CD4-positive, alpha-beta T cell treated with Interleukin-4 for 1 hour (primary cell): ENCODE measurements around the gene SRGAP2.
"Not testable (repeated sequence)": the region's sequence is repeated elsewhere in the genome, so short reads cannot be mapped to it uniquely, and the experiment has no call there.

ENCODE experiments used
- DNase-seq, 2 donors: peaks; one replicate each; pipeline ENCODE4 v3.0.0-alpha.2; 2020 to 2022

Gene SRGAP2

GRCh38 chr1:206210802-206211201 lies 7.5 kb downstream of the SRGAP2 start:
- not testable (repeated sequence) for DNase-seq

- DNase-seq, result not testable (repeated sequence)
Measured at GRCh38 chr1:206215600-206216392, 12.5 kb downstream of the SRGAP2 start.

DNA sequence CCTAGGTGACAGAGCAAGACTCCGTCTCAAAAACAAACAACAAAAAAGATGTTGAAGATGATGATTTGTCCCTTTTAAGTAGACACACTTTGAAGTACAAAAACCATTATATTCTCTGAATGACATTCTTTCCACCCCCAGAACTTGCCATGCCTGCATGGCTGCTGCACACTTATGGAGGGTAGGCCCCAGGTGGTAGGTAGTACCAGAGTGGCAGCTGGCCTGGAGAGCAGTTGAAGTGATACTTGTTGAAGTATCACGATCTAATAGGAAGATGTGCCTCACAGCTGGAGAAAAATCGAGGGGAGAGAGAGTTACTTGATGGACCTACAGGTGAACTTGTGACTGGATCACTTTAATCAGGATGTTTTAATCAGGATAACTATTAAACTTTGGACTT lies 14.9 kb downstream of the SRGAP2 start:
- not testable (repeated sequence) for DNase-seq

GRCh38 chr1:206218765-206219164 lies 15.4 kb downstream of the SRGAP2 start:
- not testable (repeated sequence) for DNase-seq

DNA sequence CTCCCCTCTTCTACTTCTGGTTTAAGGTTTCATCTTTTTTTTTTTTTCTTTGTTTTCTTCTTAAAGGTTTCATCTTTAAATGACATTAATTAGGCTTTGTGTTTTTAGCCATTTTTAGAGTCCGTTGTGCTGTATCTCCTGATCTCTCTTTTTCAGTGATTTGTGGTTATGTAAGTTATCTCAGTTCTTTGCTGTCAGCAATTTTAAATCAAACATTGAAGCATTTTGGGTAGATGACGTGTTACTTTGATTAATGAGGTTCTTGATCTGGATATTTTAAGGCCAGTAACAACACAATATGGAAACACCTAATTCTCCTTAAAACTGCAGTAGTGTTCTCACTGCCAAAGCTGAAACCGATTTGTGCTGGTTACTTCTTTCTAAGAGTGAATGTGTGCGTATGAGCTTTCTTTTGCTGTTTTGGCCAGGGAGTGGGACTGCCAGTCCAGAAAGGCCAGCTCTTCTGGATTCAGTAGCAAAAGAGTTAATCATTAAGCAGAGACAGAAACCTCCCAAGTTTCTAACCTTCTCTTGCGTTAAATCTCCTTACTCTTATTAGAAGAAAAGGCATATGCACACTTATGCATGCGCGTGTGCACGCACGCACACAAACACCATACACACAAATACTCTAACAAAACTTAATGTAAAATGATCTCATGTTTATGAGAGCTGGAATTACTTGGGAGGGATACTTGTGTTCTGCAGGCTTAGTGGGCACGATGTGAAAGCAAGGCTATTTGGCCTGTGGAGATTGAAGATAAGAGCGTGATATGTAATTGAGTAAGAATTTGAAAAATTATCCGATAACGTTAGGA lies 16.4 kb downstream of the SRGAP2 start:
- not testable (repeated sequence) for DNase-seq

DNA sequence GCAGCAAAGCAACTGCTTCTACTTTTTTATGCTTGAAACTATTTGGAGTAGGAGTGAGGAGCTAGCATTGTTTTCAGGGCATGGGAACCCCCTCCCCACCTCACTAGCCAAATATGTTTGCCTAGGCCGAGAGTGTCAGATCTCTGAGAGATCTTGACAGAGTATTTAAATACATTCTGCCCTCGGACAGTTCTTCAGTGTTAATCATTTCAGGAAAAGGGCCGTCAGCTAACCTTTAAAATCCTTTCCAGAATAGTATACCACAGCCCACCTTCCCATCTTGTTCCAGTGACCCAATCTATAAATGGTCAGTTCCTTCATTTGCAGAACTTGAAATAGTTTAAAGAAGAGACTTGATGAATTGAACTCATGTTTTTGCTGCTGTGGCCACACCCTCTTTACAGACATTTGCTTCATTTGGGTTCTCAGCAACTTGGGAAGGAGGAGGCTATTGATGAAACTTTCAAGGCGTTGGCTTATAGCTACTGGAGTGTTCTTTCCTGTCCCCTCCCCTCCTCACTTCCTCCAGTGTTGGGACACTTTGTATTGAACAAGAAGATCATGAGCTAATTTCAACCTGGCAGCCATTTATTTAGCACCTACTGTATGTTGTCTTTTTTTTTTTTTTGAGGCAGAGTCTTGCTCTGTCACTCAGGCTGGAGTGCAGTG lies 17.1 kb downstream of the SRGAP2 start:
- peak in 1 of 2 donors; percentile 14 for DNase-seq

GRCh38 chr1:206221585-206221984 lies 18.2 kb downstream of the SRGAP2 start:
- DNase-seq, result not testable (repeated sequence)

GRCh38 chr1:206224190-206224776 lies 20.9 kb downstream of the SRGAP2 start:
- DNase-seq, result not testable (repeated sequence)

DNA sequence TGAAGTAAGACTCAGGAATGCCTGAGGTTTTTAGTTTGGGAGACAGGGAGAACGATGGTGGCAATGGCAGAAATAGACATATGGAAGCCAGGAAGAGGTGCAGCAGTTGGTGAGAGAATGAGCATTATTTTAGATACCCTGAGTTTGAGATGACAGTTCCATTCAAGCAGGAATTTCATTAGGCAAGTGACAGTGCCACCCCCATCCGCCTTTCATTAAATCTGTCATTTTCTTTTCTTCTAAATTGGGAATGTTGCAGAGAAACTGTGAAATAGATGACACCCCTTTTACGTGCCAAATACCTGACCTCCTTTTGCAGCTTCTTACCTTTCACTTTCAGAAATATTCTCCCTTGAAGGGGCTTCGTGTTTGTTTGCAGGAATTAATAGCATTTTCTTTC lies 22.0 kb downstream of the SRGAP2 start:
- not testable (repeated sequence) for DNase-seq

DNA sequence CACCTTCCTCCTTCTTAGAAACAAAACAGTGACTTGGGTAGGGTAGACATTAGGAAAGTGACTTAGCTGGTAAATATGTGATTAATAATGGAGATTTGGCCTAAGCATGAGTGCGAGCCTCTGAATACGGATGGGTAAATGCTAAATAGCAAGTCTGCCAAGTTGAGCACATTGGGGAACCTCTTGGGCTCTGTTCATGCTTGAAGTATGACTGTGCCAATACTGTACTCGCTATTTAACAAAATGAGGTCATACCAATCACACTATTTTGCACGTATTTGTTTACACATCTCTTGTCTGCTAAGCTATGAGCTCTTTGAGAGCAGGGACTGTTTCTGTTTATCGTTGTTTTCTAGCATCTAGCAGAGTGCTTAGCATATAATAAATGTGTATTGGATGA lies 23.5 kb downstream of the SRGAP2 start:
- not testable (repeated sequence) for DNase-seq

GRCh38 chr1:206229286-206229685 lies 25.9 kb downstream of the SRGAP2 start:
- not testable (repeated sequence) for DNase-seq

DNA sequence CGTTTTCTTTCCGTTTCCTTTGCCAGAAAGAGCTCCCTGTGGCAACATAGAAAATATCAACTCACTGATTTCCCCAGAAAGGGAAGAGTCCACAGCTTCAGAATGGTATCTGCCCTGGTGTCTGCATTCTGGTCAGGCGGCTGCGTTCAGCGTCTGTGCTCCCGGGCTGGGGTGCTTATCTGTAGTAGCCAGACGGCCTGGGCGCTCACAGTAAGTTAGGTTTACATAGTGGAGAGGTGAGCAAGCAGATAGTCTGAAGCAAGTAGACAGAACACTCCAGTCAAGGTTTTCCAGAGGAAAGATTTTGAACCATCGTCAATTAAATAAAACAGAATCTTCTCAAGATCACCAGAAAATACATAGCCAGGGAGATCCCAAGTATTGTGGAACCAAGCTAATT lies 28.6 kb downstream of the SRGAP2 start:
- not testable (repeated sequence) for DNase-seq

GRCh38 chr1:206232970-206233645 lies 29.8 kb downstream of the SRGAP2 start:
- DNase-seq, result not testable (repeated sequence)

DNA sequence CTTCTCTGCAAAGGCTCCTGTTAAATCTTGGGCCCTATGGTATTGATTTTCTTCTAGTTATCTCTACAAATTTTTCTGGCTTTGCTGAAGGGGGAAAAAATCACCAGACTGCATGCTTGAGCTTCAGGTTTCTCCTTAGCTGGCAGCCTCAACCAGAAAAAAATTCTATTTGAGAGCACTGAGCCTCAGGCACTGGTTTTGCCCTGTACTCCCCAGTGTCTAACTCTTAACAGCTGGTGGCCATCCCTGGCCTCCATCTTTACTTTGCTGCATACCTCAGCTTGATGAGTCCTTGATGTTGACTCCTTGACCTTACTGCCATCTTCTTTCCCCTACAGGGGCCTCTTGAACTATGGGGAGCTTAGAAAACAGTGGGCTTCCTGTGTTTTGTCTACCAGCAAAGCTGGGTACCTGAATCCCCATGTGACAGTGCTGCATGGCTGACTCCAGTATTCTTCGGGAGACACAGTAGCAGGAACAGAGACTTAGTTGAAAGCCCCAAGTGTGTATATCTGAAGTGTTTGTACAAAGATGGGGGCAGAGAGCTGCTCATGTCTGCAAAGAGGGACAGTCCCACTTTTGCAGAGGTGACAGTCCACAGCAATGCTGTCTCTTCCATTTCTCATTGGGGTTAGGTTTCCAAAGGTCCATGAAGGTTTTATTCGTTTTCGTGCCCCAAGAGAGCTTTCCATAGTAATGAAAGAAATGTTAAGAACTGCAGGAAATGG lies 31.0 kb downstream of the SRGAP2 start:
- DNase-seq, result not testable (repeated sequence)

DNA sequence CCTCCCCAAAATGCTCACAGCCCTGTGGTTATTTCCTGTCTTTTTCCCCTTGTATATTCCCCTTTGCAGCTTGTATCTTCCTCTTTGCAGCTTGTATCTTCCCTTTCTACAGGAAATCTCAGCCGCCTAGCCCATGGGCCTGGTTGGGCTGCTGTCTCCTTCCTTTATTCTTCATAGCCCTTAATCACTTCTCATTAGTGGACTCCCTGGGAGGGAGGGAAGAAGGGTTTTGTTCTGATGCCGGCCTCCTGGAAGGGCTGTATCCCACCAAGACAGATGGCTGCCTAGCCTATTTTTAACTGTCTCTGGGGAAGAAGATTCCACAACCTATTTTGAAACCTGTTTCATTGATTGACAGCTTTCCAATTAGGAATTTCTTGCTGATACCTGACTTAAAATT lies 31.8 kb downstream of the SRGAP2 start:
- not testable (repeated sequence) for DNase-seq

DNA sequence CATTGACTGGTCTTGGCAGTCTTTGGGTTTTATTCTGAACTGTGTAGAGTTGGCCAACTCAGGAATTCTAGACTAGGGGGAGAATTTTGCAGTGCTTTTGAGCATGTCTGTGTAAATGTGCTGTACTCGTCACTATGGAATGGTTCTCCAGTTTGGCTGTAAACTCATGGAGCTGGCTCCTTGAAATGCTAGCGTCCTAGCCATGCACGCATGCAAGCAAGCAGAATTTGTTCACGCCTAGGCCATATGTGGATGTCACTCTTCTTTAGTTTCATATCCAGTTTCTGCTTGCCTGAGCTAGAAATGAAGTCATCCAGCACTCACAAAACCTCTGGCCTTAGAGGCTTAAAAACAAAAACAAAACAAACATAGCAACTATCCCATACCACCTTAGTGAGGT lies 36.9 kb downstream of the SRGAP2 start:
- DNase-seq, result peak; percentile 13 to 22

GRCh38 chr1:206243335-206243734 lies 40.0 kb downstream of the SRGAP2 start:
- peak; percentile 7 to 64 for DNase-seq

DNA sequence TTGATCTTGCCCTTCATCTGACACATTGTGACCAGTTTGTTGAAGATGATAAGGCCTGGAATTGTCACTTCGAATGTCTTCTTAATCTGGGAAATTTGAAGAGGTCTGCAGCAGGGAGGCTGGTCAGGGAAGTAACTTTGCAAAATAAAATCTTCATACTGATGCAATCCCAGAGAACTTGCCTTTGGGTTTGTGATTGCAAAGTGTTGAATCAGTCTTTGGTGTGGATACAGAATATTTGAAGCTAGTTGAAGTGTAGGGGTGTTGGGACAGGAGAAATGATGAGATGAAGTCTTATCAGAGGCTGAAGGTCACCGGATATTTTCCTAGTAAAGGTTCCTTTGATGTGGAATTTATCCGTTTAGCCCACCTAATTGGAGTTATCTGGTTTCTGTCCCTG lies 42.1 kb downstream of the SRGAP2 start:
- DNase-seq, result not testable (repeated sequence)

- DNase-seq, result not testable (repeated sequence)
Measured at GRCh38 chr1:206246129-206246886, 43.0 kb downstream of the SRGAP2 start.

DNA sequence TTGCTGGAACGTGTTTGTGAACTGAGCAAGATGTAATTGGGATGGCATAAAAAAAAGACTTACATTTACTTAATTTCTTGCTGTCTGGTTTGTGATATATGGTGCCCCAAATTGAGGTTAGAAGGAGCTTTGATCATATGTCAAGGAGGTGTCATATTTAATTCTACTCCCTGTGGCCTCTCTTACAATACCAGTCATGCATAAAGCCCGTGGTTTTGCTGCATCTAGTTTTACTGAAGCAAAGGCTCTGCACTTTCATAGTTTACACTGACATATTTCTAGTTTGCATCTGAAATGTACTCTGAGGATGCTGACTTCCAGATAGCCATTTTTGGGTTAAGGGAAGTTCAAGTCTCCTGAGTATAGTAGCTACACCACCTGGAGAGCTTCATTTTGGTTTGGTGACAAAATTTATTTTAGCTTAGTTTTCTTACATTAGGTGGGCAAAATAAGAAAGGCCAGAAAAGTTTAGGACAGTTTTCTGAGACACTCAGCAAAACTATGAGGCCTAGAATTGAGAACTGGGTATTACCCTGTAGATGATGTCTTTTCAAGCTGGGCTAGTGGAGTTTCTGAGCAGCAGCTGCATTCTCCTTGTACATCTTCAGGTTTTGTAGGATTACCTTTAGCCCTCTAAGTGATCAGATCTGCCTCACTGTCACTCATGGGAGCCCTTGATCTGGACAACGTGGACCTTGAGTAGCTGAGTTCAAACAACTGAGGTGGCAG lies 47.8 kb downstream of the SRGAP2 start:
- not testable (repeated sequence) for DNase-seq
